Kidney epithelial cell (primary cell): ENCODE measurements around the gene ARIH2. TPM values are rescaled to one million over a fixed set of nuclear protein-coding genes. Genes with fewer than 3 reads are reported as not detected.

Source experiments
- DNase-seq: peaks from one replicate; pipeline ENCODE4 v3.0.0-alpha.2; 2010; ENCODE audit warnings: low read depth
- H3K27me3 ChIP-seq: 2 replicates; pipeline ENCODE4 v1.6.0; 2011; ENCODE audit warnings: low read length; ENCODE audit not compliant: control insufficient read depth, insufficient read depth
- H3K36me3 ChIP-seq: 2 replicates; pipeline ENCODE4 v1.5.1; 2011; ENCODE audit warnings: low read length; ENCODE audit not compliant: control insufficient read depth, insufficient read depth
- H3K4me3 ChIP-seq: 2 replicates; pipeline ENCODE4 v1.5.1; 2011; ENCODE audit warnings: low read depth, mild to moderate bottlenecking, control low read depth, low read length
- total RNA-seq: library from RNA; depleted of rRNA; stranded (reverse); fragments of >200 nt; gene quantifications from 2 replicates; pipeline ENCODE4 v1.2.3, GENCODE V29; 2015
- TF ChIP-seq, protein P1 (sequence below): IDR thresholded peaks from 2 replicates; pipeline ENCODE4 v1.5.1; 2011; ENCODE audit warnings: mild to moderate bottlenecking, moderate library complexity, low read length, control low read depth, inconsistent platforms; ENCODE audit not compliant: insufficient read depth, poor library complexity, severe bottlenecking

Gene ARIH2
- total RNA-seq, 1 donor from 2014 or later, result 99.9 TPM

DNA sequence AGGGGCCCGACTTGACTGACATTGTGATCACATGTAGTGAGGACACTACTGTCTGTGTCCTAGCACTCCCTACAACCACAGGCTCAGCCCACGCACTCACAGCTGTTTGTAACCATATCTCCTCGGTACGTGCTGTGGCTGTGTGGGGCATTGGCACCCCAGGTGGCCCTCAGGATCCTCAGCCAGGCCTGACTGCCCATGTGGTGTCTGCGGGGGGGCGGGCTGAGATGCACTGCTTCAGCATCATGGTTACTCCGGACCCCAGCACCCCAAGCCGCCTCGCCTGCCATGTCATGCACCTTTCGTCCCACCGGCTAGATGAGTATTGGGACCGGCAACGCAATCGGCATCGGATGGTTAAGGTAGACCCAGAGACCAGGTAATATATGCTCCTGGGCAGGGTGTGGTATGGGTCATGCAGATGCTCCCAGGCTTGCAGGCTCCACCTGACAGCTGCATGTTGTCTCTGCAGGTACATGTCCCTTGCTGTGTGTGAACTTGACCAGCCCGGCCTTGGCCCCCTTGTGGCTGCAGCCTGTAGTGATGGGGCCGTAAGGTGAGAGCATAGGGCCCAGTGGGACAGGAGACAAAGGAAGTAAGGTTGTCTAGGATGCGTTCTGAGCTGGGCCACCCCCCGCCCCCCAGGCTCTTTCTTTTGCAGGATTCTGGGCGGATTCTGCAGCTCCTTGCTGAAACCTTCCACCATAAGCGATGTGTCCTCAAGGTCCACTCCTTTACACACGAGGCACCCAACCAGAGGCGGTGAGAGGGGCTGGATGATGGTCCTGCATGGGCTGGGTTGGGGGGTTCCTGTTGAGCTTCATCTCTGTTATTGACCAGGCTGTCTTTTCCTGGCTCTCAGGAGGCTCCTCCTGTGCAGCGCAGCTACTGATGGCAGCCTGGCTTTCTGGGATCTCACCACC, 95.4 kb downstream of the ARIH2 start:
- Histone ChIP-seq H3K27me3 (no peaks in the 10 kb centered on the region), H3K4me3 (no peak overlapping the region), H3K36me3 (peaks cover 1% of the 10 kb centered on the region)
- DNase-seq, result no peak
- TF ChIP-seq, protein P1, sequence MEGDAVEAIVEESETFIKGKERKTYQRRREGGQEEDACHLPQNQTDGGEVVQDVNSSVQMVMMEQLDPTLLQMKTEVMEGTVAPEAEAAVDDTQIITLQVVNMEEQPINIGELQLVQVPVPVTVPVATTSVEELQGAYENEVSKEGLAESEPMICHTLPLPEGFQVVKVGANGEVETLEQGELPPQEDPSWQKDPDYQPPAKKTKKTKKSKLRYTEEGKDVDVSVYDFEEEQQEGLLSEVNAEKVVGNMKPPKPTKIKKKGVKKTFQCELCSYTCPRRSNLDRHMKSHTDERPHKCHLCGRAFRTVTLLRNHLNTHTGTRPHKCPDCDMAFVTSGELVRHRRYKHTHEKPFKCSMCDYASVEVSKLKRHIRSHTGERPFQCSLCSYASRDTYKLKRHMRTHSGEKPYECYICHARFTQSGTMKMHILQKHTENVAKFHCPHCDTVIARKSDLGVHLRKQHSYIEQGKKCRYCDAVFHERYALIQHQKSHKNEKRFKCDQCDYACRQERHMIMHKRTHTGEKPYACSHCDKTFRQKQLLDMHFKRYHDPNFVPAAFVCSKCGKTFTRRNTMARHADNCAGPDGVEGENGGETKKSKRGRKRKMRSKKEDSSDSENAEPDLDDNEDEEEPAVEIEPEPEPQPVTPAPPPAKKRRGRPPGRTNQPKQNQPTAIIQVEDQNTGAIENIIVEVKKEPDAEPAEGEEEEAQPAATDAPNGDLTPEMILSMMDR, result peak; percentile 68

- DNase-seq, result no peak
- Histone ChIP-seq H3K36me3 (peaks cover 1% of the 10 kb centered on the region), H3K4me3 (no peak overlapping the region), H3K27me3 (no peaks in the 10 kb centered on the region)
- TF ChIP-seq, protein P1, result no peak
These were observed 96.4 kb downstream of the ARIH2 start for GRCh38 chr3:49015072-49015471.

- DNase-seq, result no peak
- peaks cover 1% of the 10 kb centered on the region for H3K36me3 ChIP-seq
These were observed 97.1 kb downstream of the ARIH2 start for GRCh38 chr3:49015765-49016164.

DNA sequence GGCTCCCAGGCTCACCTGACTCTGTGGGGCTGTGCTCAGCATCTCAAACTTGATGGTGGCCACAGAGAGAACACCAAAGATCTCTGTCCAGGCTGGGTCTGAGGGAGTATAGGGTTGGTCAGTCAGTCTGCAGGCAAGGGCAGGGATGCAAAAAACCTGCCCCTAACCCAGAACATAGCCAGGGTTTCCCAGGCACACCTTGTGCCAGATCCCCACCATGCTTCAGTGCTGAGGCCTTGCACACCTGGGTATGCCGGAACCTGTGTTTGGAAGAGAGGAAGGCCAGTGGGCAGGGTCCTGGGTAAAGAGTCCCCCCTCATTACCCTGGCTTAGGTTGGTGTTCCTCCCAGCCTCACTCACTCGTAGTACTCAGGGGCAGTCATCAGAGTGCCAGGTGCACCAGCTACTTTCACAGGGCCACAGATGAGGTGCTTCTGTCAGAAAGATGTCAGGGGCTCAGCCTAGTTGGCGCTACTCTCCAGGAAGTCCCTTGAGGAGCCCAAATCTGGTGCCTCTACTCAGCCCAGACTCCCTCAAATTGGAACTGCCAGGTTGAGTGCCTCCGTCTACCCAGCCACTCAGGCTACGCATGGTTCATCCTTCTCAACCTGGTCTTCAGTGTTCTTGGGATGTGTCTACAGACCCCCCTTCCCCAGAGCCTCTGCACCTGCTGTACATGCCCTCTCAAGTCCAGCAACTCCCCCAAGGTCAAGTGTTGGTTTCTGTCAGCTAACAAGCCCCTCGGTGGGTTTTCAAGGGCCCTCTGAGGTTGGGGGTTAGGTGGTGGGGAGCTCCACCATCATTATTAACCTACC, 98.0 kb downstream of the ARIH2 start:
- Histone ChIP-seq H3K27me3 (no peaks in the 10 kb centered on the region), H3K4me3 (no peak overlapping the region), H3K36me3 (peaks cover 1% of the 10 kb centered on the region)
- TF ChIP-seq, protein P1, result no peak
- DNase-seq, result no peak

More at GRCh38 chr3:49015765-49016164, 97.1 kb downstream of the ARIH2 start:
- TF ChIP-seq, protein P1, result no peak
- Histone ChIP-seq H3K4me3 (no peak overlapping the region), H3K27me3 (no peaks in the 10 kb centered on the region)

DNA sequence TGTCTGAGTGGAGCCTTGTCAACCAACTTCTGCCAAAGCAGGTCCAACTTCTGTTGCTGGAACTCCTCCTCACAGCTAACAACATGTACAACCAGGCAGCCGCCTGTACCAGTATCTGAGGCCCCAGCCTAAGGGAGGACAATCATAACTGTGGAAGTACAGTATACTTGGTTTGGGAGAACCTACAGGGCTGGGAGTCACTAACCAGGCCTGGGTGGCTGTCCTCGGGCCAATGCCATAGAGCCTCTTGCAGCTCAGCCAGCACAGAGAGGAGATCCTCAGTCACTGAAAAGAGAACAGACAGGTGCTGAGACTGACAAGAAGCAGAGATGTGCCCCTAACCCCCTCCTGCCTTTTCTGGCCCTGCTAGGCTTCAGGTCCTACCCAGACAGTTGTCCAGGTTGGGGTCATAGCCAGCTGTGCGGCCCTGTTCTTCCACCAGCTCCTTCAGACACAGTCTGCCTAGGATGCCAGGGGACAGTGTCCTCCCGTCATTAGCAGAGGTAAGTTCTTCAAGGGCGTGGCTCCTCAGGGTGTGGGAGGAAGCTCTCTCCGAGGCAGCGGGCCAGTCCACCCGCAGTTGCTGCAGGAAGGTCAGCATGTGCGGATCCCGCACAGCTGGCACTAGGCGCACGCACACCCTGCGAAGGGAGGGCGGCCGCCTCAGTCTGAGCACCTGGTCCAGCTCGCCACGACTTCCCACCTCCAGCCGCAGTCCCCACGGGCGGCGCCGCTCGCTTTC, 98.8 kb downstream of the ARIH2 start:
- Histone ChIP-seq H3K27me3 (no peaks in the 10 kb centered on the region), H3K4me3 (peak overlapping the region; percentile 77), H3K36me3 (peaks cover 1% of the 10 kb centered on the region)
- no peak for DNase-seq
- TF ChIP-seq, protein P1, result no peak
